AG04450 (cell line): ENCODE measurements around the gene POLE4. TPM values are rescaled to one million over a fixed set of nuclear protein-coding genes. Genes with fewer than 3 reads are reported as not detected.

Experiments
- CTCF ChIA-PET: fragments of 300-600, 350-600 bp; formaldehyde crosslinking; extraction: SDS; loops from one replicate; lab custom pipeline; 2022; ENCODE audit warnings: antibody characterized with exemption, inconsistent platforms; lab: Charles Lee
- POLR2A ChIA-PET: fragments of 350-600 bp; formaldehyde crosslinking; extraction: SDS; loops from one replicate; lab custom pipeline; 2021; ENCODE audit warnings: antibody characterized with exemption, inconsistent platforms; lab: Yijun Ruan, JAX
- DNase-seq: peaks from one replicate; pipeline ENCODE4 v3.0.0-alpha.2; 2011; ENCODE audit warnings: low read depth, low spot score
- H3K27ac ChIP-seq: one replicate; pipeline ENCODE4 v1.5.1; 2012; ENCODE audit warnings: low read depth, low read length, control low read depth
- H3K27me3 ChIP-seq: one replicate; pipeline ENCODE4 v1.6.0; 2012; ENCODE audit warnings: low read length; ENCODE audit not compliant: control insufficient read depth, insufficient read depth
- H3K4me3 ChIP-seq: 2 replicates; pipeline ENCODE4 v1.5.1; 2011; ENCODE audit warnings: mild to moderate bottlenecking, low read depth, low read length, control low read depth
- H3K9me3 ChIP-seq: 2 replicates; pipeline ENCODE4 v1.5.1; 2012; ENCODE audit warnings: low read length; ENCODE audit not compliant: control insufficient read depth, insufficient read depth
- CTCF ChIP-seq: IDR thresholded peaks from 2 replicates; pipeline ENCODE4 v1.5.1; 2011; ENCODE audit warnings: low read depth, low read length, control low read depth, inconsistent platforms
- polyA plus RNA-seq: library from polyadenylated mRNA; depleted of rRNA; stranded (reverse); fragments of >200 nt; gene quantifications from 2 replicates; pipeline ENCODE4 v1.2.3, GENCODE V29; 2011

POLE4 gene
- polyA plus RNA-seq, 1 experiment = 50.2 TPM

DNA sequence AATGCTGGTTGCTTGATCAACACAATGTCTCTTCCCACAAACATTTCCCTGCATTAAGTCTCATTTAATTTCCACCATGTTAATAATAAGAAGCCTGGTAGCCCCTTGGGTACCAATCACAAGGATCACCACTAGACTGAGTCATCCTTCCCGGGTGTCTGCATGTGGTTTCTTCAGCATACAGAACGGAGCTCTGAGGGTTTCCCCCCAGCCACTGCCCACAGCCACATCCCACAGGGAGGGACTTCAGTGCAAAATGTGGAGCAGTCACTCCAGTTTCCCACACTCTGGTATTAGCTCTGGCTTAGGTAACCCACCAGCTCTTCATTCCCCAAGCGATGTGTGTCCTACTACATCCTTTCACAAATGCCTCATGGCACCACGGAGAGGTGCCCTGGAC lies 42.7 kb upstream of the POLE4 start:
- Histone ChIP-seq H3K4me3 (no peak overlapping the region), H3K9me3 (0 out of 2 replicates have a peak, but pooled peaks cover 2% of the 10 kb centered on the region), H3K27ac (no peak overlapping the region), H3K27me3 (no peaks in the 10 kb centered on the region)
- no peak for DNase-seq
- ChIA-PET CTCF (interaction anchor here (1.0 kb wide), 1 partner anchor 149 kb away, joined by 3 read pairs; no protein-coding TSS in a partner anchor), POLR2A (no interaction called here)
- no peak for TF ChIP-seq CTCF

DNA sequence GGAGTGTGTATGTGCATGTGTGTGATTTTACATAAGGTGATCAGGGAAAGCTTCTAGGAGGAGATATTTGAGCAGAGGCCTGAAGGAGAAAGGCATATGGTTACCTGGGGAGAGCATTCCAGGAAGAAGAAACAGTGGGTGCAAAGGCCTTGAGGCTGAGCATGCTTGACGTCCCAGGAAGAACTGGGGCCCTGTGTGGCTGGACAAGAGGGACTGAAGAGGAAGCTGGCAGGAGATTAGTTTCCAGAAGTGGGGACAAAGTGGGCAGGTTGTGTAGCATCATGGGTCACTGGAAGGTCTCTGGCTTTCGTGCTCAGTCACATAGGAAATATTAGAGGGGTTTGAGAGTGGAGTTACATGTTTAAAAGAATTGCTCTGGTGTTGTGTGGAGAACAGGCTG lies 42.0 kb upstream of the POLE4 start:
- ChIA-PET CTCF (interaction anchor here (0.9 kb wide), 2 partner anchors 169 to 226 kb away, joined by 3 to 4 read pairs; no protein-coding TSS in a partner anchor), POLR2A (no interaction called here)
- H3K4me3 ChIP-seq = no peak overlapping the region
- no peak overlapping the region for H3K27ac ChIP-seq
- no peaks in the 10 kb centered on the region for H3K27me3 ChIP-seq
- TF ChIP-seq CTCF = no peak
- DNase-seq = no peak
- H3K9me3 ChIP-seq = peaks cover 9% of the 10 kb centered on the region; the same call in 1 of the 2 replicates

- ChIA-PET POLR2A (no interaction called here), CTCF (interaction anchor here (1.0 to 2.1 kb wide), 7 partner anchors 27 to 487 kb away, joined by 3 to 8 read pairs (median 5); partner anchors contain the start of gene TACR1)
- peak; percentile 82 for DNase-seq
- Histone ChIP-seq H3K4me3 (no peak overlapping the region), H3K27me3 (no peaks in the 10 kb centered on the region), H3K9me3 (peaks cover 12% of the 10 kb centered on the region; the same call in 1 of the 2 replicates), H3K27ac (peak overlapping the region; percentile 78)
- TF ChIP-seq CTCF = no peak
These were observed 40.5 kb upstream of the POLE4 start for GRCh38 chr2:74917702-74918619.

- peaks cover 12% of the 10 kb centered on the region; the same call in 1 of the 2 replicates for H3K9me3 ChIP-seq
- ChIA-PET CTCF (interaction anchor here (0.7 to 2.1 kb wide), 8 partner anchors 9 to 708 kb away, joined by 3 to 8 read pairs (median 4); no protein-coding TSS in a partner anchor), POLR2A (no interaction called here)
- no peak overlapping the region for H3K27ac ChIP-seq
- peak overlapping the region; percentile 56 for H3K4me3 ChIP-seq
- peak; percentile 70 for TF ChIP-seq CTCF
- H3K27me3 ChIP-seq = no peaks in the 10 kb centered on the region
- no peak for DNase-seq
These were observed 38.6 kb upstream of the POLE4 start for GRCh38 chr2:74919827-74920226.
